Osteoblast (primary cell): Measurements from ENCODE around the gene VAMP2. TPM values are rescaled to one million over a fixed set of nuclear protein-coding genes. Genes with fewer than 3 reads are reported as not detected.

Experiments used
- DNase-seq: peaks from one replicate; pipeline ENCODE4 v3.0.0; 2011; ENCODE audit warnings: low spot score, mixed read lengths; ENCODE audit not compliant: insufficient read length; ENCODE audit errors: missing footprints
- H2AFZ ChIP-seq: 2 replicates; pipeline ENCODE4 v1.6.0; 2011; ENCODE audit warnings: mild to moderate bottlenecking, low read length
- H3K27ac ChIP-seq: 2 replicates; pipeline ENCODE4 v1.5.1; 2011; ENCODE audit warnings: mild to moderate bottlenecking, low read depth, low read length, moderate library complexity
- H3K27me3 ChIP-seq: 2 replicates; pipeline ENCODE4 v1.6.0; 2012; ENCODE audit warnings: mild to moderate bottlenecking, control low read depth, inconsistent platforms, low read length, moderate library complexity; ENCODE audit not compliant: insufficient read depth
- H3K36me3 ChIP-seq: 2 replicates; pipeline ENCODE4 v1.5.1; 2011; ENCODE audit warnings: mild to moderate bottlenecking, low read length, control low read depth, moderate library complexity; ENCODE audit not compliant: insufficient read depth
- H3K4me1 ChIP-seq: 2 replicates; pipeline ENCODE4 v1.5.1; 2011; ENCODE audit warnings: mild to moderate bottlenecking, low read length, control low read depth, moderate library complexity; ENCODE audit not compliant: insufficient read depth
- H3K4me2 ChIP-seq: 2 replicates; pipeline ENCODE4 v1.6.0; 2011; ENCODE audit warnings: mild to moderate bottlenecking, low read length; ENCODE audit not compliant: insufficient read depth
- H3K4me3 ChIP-seq: fragments of 200-600 bp; sonication (generic); 3 replicates; pipeline ENCODE4 v1.5.1; 2012; ENCODE audit warnings: mild to moderate bottlenecking, low read length, inconsistent platforms; ENCODE audit not compliant: insufficient read depth
- H3K79me2 ChIP-seq: 2 replicates; pipeline ENCODE4 v1.6.0; 2012; ENCODE audit warnings: mild to moderate bottlenecking, low read length, control low read depth, inconsistent platforms; ENCODE audit not compliant: insufficient read depth
- H3K9me3 ChIP-seq: 2 replicates; pipeline ENCODE4 v1.5.1; 2011; ENCODE audit warnings: low read depth, low read length, control low read depth
- H4K20me1 ChIP-seq: 2 replicates; pipeline ENCODE4 v1.6.0; 2012; ENCODE audit warnings: mild to moderate bottlenecking, low read length, control low read depth; ENCODE audit not compliant: insufficient read depth
- CTCF ChIP-seq: IDR thresholded peaks from 2 replicates; pipeline ENCODE4 v1.5.1; 2011; ENCODE audit warnings: mild to moderate bottlenecking, low read depth, low read length, moderate library complexity; ENCODE audit errors: extremely low read depth
- total RNA-seq: library from RNA; depleted of rRNA; stranded (reverse); fragments of >200 nt; gene quantifications from 2 replicates; pipeline ENCODE4 v1.2.3, GENCODE V29; 2012

VAMP2 gene
- total RNA-seq, 1 donor, result 5.4 TPM

- no peak overlapping the region for H3K27ac ChIP-seq
- no peaks in the 10 kb centered on the region for H3K36me3 ChIP-seq
- H4K20me1 ChIP-seq, result no peaks in the 10 kb centered on the region
- H3K79me2 ChIP-seq, result peaks cover 2% of the 10 kb centered on the region
- no peak for DNase-seq
- TF ChIP-seq CTCF, result no peak
- H3K4me3 ChIP-seq, result no peak overlapping the region
- no peaks in the 10 kb centered on the region for H3K27me3 ChIP-seq
- peaks cover 19% of the 10 kb centered on the region for H3K4me1 ChIP-seq
- no peaks in the 10 kb centered on the region for H3K9me3 ChIP-seq
- H3K4me2 ChIP-seq, result no peak overlapping the region
- H2AFZ ChIP-seq, result no peak overlapping the region
Measured at GRCh38 chr17:8167526-8167925, 4.8 kb upstream of the VAMP2 start.

DNA sequence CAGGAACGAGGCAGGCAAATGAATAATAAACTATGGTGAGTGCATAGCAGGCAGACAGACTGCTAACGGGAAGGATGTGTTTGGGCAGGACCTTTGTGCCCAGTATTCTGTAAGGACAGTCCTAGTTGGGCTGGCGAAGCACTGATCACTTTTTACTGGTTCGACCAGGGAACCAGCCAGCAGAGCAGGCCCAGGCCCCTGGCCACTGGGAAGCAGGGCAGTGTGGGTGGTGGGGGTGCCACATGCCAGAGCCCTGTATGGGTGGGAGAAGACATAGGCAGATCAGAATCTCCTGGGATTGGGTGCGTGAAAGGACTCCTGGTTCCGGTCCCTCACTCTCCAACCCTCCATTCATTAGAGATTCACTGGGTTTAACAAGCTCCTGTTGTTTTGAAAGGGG is 4.0 kb upstream of the VAMP2 start:
- no peaks in the 10 kb centered on the region for H3K36me3 ChIP-seq
- H3K9me3 ChIP-seq, result no peaks in the 10 kb centered on the region
- no peak overlapping the region for H3K4me3 ChIP-seq
- H4K20me1 ChIP-seq, result peaks cover 3% of the 10 kb centered on the region
- DNase-seq, result no peak
- peaks cover 10% of the 10 kb centered on the region for H3K79me2 ChIP-seq
- no peaks in the 10 kb centered on the region for H3K27me3 ChIP-seq
- no peak for TF ChIP-seq CTCF
- H3K4me2 ChIP-seq, result no peak overlapping the region
- H3K27ac ChIP-seq, result peak overlapping the region; percentile 86
- peaks cover 23% of the 10 kb centered on the region for H3K4me1 ChIP-seq
- H2AFZ ChIP-seq, result no peak overlapping the region

- H2AFZ ChIP-seq, result peak overlapping the region; percentile 86
- no peak overlapping the region for H3K4me3 ChIP-seq
- no peaks in the 10 kb centered on the region for H3K9me3 ChIP-seq
- H3K36me3 ChIP-seq, result peaks cover 12% of the 10 kb centered on the region
- TF ChIP-seq CTCF, result no peak
- H3K4me1 ChIP-seq, result peaks cover 33% of the 10 kb centered on the region
- DNase-seq, result peak; percentile 61
- H3K79me2 ChIP-seq, result peaks cover 25% of the 10 kb centered on the region
- peak overlapping the region; percentile 89 for H3K27ac ChIP-seq
- peak overlapping the region; percentile 56 for H3K4me2 ChIP-seq
- H3K27me3 ChIP-seq, result no peaks in the 10 kb centered on the region
- H4K20me1 ChIP-seq, result peaks cover 9% of the 10 kb centered on the region
Measured at GRCh38 chr17:8164815-8165131, 2.0 kb upstream of the VAMP2 start.

DNA sequence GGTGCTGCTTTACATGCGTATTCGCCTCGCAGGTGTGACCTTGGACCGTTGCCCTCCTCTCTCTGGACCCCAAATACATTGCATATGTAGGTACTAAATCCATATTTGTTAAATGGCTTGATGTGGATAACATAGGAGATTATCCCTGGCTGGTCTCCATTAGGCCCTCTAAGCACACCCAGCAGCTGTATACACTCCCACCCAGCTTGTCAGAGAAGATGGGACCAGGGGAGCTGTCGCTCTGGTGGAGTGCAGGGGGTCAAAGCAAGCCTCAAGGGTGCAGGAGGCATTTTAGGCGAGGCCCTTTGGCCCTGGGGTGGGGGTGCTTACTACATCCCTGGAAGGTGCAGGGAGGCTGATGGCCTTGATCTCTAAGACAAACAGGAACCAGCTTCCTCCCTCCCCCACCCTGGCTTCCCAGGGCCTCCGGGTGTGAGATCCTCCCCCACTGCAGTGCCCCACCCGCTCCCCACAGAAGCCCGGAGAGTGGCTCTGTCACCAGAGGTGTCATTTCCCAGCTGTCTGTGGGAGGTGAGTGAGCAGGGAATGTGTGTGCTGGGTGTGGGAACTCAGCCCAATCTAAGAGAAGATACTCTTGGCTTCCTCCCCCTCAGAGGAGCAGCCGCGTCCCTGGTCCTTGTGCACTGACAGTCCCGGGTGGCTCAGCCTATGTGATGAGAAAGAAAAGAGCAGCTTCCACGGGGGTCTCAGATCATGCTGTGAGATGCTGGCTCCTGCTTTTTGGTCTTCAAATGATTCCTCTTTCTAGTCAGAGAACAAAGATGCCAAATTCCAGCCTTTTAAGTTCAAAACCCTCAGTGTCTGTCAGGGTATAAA is 1.4 kb upstream of the VAMP2 start:
- H4K20me1 ChIP-seq, result peaks cover 14% of the 10 kb centered on the region
- peak; percentile 94 for DNase-seq
- H3K9me3 ChIP-seq, result no peaks in the 10 kb centered on the region
- H2AFZ ChIP-seq, result peak overlapping the region; percentile 86
- H3K4me1 ChIP-seq, result peaks cover 33% of the 10 kb centered on the region
- no peak overlapping the region for H3K4me3 ChIP-seq
- H3K36me3 ChIP-seq, result peaks cover 18% of the 10 kb centered on the region
- peak overlapping the region; percentile 89 for H3K27ac ChIP-seq
- TF ChIP-seq CTCF, result no peak
- peaks cover 31% of the 10 kb centered on the region for H3K79me2 ChIP-seq
- H3K27me3 ChIP-seq, result no peaks in the 10 kb centered on the region
- H3K4me2 ChIP-seq, result peak overlapping the region; percentile 56
